A549 (cell line): ENCODE results near the gene ACBD6. TPM values are rescaled to one million over a fixed set of nuclear protein-coding genes. Genes with fewer than 3 reads are reported as not detected.

Source experiments
- ATAC-seq, 2 experiments: fragments of 200-7000 bp in 1 of 2; fragments of >200 bp in 1 of 2; cut with Nextera tagmentation in 1 of 2; cut with Tn5 transposase in 1 of 2; 3 replicates each; pipeline versions ENCODE4 v1.8.0 to v1.9.1; 2018 to 2020; ENCODE audit warnings: mild to moderate bottlenecking in 1 of 2, moderate library complexity in 1 of 2
- CTCF ChIA-PET: fragments of 300-600 bp; sonication (Branson Sonifier 250); formaldehyde crosslinking; extraction: SDS; loops from one replicate; lab custom pipeline; 2021; ENCODE audit warnings: antibody characterized with exemption, inconsistent platforms; lab: Yijun Ruan, JAX
- POLR2A ChIA-PET: fragments of 350-600 bp; formaldehyde crosslinking; extraction: SDS; loops from one replicate; lab custom pipeline; 2021; ENCODE audit warnings: antibody characterized with exemption, inconsistent platforms; lab: Yijun Ruan, JAX
- DNase-seq, 2 experiments: peaks; one replicate each; pipeline versions ENCODE4 v3.0.0 to v3.0.0-alpha.2; 2011 to 2016; ENCODE audit warnings: low read depth in 1 of 2, low spot score in 1 of 2
- FAIRE-seq: peaks from 2 replicates; lab custom pipeline; 2011; peaks lifted over from hg19 to GRCh38; lab: Jason Lieb, UNC
- H3K27ac ChIP-seq, 2 experiments: fragments of >200 bp; sonication (Bioruptor Twin); formaldehyde crosslinking; 3 replicates each; pipeline ENCODE4 v1.5.1; 2016 to 2017
- H3K4me1 ChIP-seq: fragments of >200 bp; sonication (Bioruptor Twin); formaldehyde crosslinking; 3 replicates; pipeline ENCODE4 v1.6.1; 2016
- H3K4me2 ChIP-seq: fragments of >200 bp; sonication (Bioruptor Twin); formaldehyde crosslinking; 3 replicates; pipeline ENCODE4 v1.6.1; 2016
- H3K4me3 ChIP-seq: fragments of >200 bp; sonication (Bioruptor Twin); formaldehyde crosslinking; 3 replicates; pipeline ENCODE4 v1.5.1; 2016
- H3K9me3 ChIP-seq: fragments of >200 bp; sonication (Bioruptor Twin); formaldehyde crosslinking; 3 replicates; pipeline ENCODE4 v1.6.1; 2016
- BHLHE40 ChIP-seq: IDR thresholded peaks from 2 replicates; pipeline ENCODE4 v1.6.1; 2012; ENCODE audit warnings: low read depth, low read length, inconsistent platforms
- CBX8 ChIP-seq: fragments of 200-600 bp; sonication (generic); IDR thresholded peaks from 2 replicates; pipeline ENCODE4 v1.6.1; 2016
- CHD4 ChIP-seq: fragments of 200-600 bp; sonication (generic); IDR thresholded peaks from 2 replicates; pipeline ENCODE4 v1.6.1; 2016; ENCODE audit warnings: antibody characterized with exemption, mild to moderate bottlenecking, borderline replicate concordance
- EHF ChIP-seq: fragments of 250-450 bp; sonication (Bioruptor Pico); IDR thresholded peaks from 2 replicates; pipeline ENCODE4 v1.5.0; 2020; ENCODE audit warnings: mild to moderate bottlenecking
- HDAC2 ChIP-seq: fragments of 200-600 bp; sonication (generic); IDR thresholded peaks from 2 replicates; pipeline ENCODE4 v1.6.1; 2016
- HOXA7 ChIP-seq: fragments of 250-450 bp; sonication (Bioruptor Pico); IDR thresholded peaks from 2 replicates; pipeline ENCODE4 v1.5.0; 2020; ENCODE audit warnings: mild to moderate bottlenecking, moderate library complexity
- HOXB13 ChIP-seq: fragments of 250-450 bp; sonication (Bioruptor Pico); IDR thresholded peaks from 2 replicates; pipeline ENCODE4 v1.5.0; 2020; ENCODE audit warnings: low read depth, mild to moderate bottlenecking, moderate library complexity
- JUN ChIP-seq, 2 experiments: fragments of >200 bp; sonication (Bioruptor Twin); formaldehyde crosslinking; IDR thresholded peaks; 2 replicates in 1 of 2; 3 replicates in 1 of 2; pipeline ENCODE4 v1.6.1; 2016 to 2017
- JUNB ChIP-seq: fragments of >200 bp; sonication (Bioruptor Twin); formaldehyde crosslinking; IDR thresholded peaks from 2 replicates; pipeline ENCODE4 v1.6.1; 2016
- MAFK ChIP-seq: fragments of 450-650 bp; IDR thresholded peaks from 2 replicates; pipeline ENCODE4 v1.6.1; 2014; ENCODE audit not compliant: partially characterized antibody
- MAZ ChIP-seq: fragments of 150-350 bp; IDR thresholded peaks from 2 replicates; pipeline ENCODE4 v1.6.1; 2014; ENCODE audit warnings: antibody characterized with exemption, low read depth, low read length, borderline replicate concordance
- PHF8 ChIP-seq: fragments of 200-600 bp; sonication (generic); IDR thresholded peaks from 2 replicates; pipeline ENCODE4 v1.6.1; 2016; ENCODE audit warnings: low read depth, mild to moderate bottlenecking, antibody characterized with exemption, moderate library complexity, borderline replicate concordance
- RCOR1 ChIP-seq: fragments of 150-350 bp; IDR thresholded peaks from 2 replicates; pipeline ENCODE4 v1.6.1; 2014; ENCODE audit warnings: antibody characterized with exemption, low read length, low read depth
- RFX5 ChIP-seq: fragments of 450-650 bp; IDR thresholded peaks from 2 replicates; pipeline ENCODE4 v1.7.1; 2014; ENCODE audit warnings: antibody characterized with exemption, mild to moderate bottlenecking, moderate library complexity
- RNF2 ChIP-seq: fragments of 200-600 bp; sonication (generic); IDR thresholded peaks from 2 replicates; pipeline ENCODE4 v1.6.1; 2016; ENCODE audit warnings: low read depth, mild to moderate bottlenecking, antibody characterized with exemption, moderate library complexity, borderline replicate concordance
- SMC3 ChIP-seq: fragments of >200 bp; sonication (Bioruptor Twin); formaldehyde crosslinking; IDR thresholded peaks from 3 replicates; pipeline ENCODE4 v1.6.1; 2018; ENCODE audit warnings: inconsistent platforms
- TP53 ChIP-seq: fragments of 250-450 bp; sonication (Bioruptor Pico); IDR thresholded peaks from 2 replicates; pipeline ENCODE4 v1.5.0; 2021; ENCODE audit warnings: mild to moderate bottlenecking, moderate library complexity
- ZNF302 ChIP-seq: fragments of 250-450 bp; sonication (Bioruptor Pico); IDR thresholded peaks from 2 replicates; pipeline ENCODE4 v1.9.0; 2021; ENCODE audit warnings: inconsistent platforms, mild to moderate bottlenecking, moderate library complexity
- ZSCAN20 ChIP-seq: fragments of 250-450 bp; sonication (Bioruptor Pico); IDR thresholded peaks from 2 replicates; pipeline ENCODE4 v1.8.0; 2022; ENCODE audit warnings: mild to moderate bottlenecking, moderate library complexity
- WGBS: methylation state at CpG from one replicate; pipeline ENCODE4 v1.1.6; 2017; ENCODE audit errors: missing lambda C conversion rate; 5-methylcytosine and 5-hydroxymethylcytosine counted together
- polyA plus RNA-seq, 4 experiments: library from polyadenylated mRNA; depleted of rRNA in 3 of 4; stranded (reverse); fragments of >200 nt; fragmentation: RNase III in 1 of 4; extraction: RNeasy Plus Mini Kit Qiagen cat#74134 plus additional on column Dnase treatment in 1 of 4; gene quantifications; 2 replicates in 3 of 4; 3 replicates in 1 of 4; pipeline ENCODE4 v1.2.3, GENCODE V29; 2011 to 2017
- TF ChIP-seq, protein P1 (sequence below): fragments of 250-450 bp; sonication (Bioruptor Pico); IDR thresholded peaks from 2 replicates; pipeline ENCODE4 v1.5.0; 2020; ENCODE audit warnings: low read depth, mild to moderate bottlenecking, moderate library complexity
- TF ChIP-seq, protein P2 (sequence below): fragments of >200 bp; sonication (Bioruptor Twin); formaldehyde crosslinking; IDR thresholded peaks from 3 replicates; pipeline ENCODE4 v1.6.1; 2016
- TF ChIP-seq, protein P3 (sequence below): fragments of >200 bp; sonication (Bioruptor Twin); formaldehyde crosslinking; IDR thresholded peaks from 2 replicates; pipeline ENCODE4 v1.6.1; 2016
- TF ChIP-seq, protein P4 (sequence below): IDR thresholded peaks from 2 replicates; pipeline ENCODE4 v1.6.1; 2012
- TF ChIP-seq, protein P5 (sequence below): fragments of >200 bp; sonication (Bioruptor Twin); formaldehyde crosslinking; IDR thresholded peaks from 3 replicates; pipeline ENCODE4 v1.5.1; 2016

Gene ACBD6
- polyA plus RNA-seq, 2 of the 4 experiments (the other 2 are of a cell fraction): 61.4 to 91.3 TPM

DNA sequence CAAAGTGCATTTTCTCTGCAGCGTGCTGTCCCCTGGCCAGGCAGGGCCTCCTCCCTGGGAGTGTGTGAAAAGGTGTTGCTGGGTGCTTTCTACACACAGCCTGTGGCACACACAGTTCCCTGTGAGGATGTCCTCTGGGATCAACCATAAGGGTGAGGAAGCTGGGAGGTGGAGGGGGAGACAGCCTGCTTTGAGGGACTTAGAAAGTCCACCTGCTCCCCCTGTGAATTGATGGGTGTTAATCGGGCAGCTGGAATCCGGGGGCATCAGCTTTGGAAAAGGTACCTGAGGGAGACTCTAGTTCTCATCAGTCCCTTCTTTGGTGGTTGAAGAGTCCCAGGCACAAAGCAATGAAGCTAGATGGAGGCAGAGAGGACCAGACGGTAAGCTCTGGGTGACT, 236.5 kb downstream of the ACBD6 start (continued):
- no peak for TF ChIP-seq RCOR1
- TF ChIP-seq TP53 (CRISPR knock-in tag): no peak
- no peak for TF ChIP-seq RNF2
- TF ChIP-seq JUNB: no peak
- TF ChIP-seq MAZ: no peak

DNA sequence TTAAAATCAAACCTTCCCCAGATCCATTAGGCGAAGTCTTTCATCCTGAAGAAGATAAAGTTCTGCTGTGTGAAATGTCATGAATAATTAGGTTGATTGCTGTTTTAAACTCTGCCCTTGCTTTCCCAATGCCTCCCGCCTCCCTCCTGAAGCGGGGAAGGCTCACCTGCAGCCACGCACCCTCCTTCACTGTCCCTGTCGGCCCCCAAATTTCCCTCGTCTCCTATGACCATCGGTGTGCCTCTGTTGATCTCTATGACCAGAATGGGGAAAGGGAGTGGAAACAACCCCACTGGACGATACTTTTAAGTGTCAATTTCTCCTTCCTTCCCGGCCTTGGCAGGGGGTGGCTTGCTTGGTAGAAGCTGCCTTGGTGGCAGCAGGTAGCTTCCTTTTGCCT, 237.2 kb downstream of the ACBD6 start:
- no peak for ATAC-seq
- ChIA-PET POLR2A (no interaction called here), CTCF (interaction anchor here (0.5 to 1.6 kb wide), 4 partner anchors 19 to 369 kb away, joined by 3 to 6 read pairs (median 3); no protein-coding TSS in a partner anchor)
- no peak for DNase-seq
- Histone ChIP-seq H3K4me2 (no peak overlapping the region), H3K4me3 (no peak overlapping the region), H3K27ac (no peak overlapping the region), H3K9me3 (no peaks in the 10 kb centered on the region)
- FAIRE-seq: no peak
- 92% methylated on average over 9 of the region's 9 CpGs for WGBS
- TF ChIP-seq, protein P1, sequence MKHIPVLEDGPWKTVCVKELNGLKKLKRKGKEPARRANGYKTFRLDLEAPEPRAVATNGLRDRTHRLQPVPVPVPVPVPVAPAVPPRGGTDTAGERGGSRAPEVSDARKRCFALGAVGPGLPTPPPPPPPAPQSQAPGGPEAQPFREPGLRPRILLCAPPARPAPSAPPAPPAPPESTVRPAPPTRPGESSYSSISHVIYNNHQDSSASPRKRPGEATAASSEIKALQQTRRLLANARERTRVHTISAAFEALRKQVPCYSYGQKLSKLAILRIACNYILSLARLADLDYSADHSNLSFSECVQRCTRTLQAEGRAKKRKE (CRISPR knock-in tag): no peak
- no peak for TF ChIP-seq ZSCAN20 (CRISPR knock-in tag)
- TF ChIP-seq PHF8: no peak
- TF ChIP-seq, protein P2, sequence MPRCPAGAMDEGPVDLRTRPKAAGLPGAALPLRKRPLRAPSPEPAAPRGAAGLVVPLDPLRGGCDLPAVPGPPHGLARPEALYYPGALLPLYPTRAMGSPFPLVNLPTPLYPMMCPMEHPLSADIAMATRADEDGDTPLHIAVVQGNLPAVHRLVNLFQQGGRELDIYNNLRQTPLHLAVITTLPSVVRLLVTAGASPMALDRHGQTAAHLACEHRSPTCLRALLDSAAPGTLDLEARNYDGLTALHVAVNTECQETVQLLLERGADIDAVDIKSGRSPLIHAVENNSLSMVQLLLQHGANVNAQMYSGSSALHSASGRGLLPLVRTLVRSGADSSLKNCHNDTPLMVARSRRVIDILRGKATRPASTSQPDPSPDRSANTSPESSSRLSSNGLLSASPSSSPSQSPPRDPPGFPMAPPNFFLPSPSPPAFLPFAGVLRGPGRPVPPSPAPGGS: no peak
- no peak for TF ChIP-seq SMC3
- no peak for TF ChIP-seq RFX5
- TF ChIP-seq EHF (CRISPR knock-in tag): no peak
- no peak for TF ChIP-seq JUN (IDR thresholded peaks at IDR 0.05)
- no peak for TF ChIP-seq MAFK
- TF ChIP-seq ZNF302 (CRISPR knock-in tag): no peak
- no peak for TF ChIP-seq BHLHE40
- TF ChIP-seq, protein P3, sequence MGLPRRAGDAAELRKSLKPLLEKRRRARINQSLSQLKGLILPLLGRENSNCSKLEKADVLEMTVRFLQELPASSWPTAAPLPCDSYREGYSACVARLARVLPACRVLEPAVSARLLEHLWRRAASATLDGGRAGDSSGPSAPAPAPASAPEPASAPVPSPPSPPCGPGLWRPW: no peak
- TF ChIP-seq, all 56 proteins: peak for 0
- H3K4me1 ChIP-seq: peaks cover 6% of the 10 kb centered on the region; the same call in 2 of the 3 replicates

DNA sequence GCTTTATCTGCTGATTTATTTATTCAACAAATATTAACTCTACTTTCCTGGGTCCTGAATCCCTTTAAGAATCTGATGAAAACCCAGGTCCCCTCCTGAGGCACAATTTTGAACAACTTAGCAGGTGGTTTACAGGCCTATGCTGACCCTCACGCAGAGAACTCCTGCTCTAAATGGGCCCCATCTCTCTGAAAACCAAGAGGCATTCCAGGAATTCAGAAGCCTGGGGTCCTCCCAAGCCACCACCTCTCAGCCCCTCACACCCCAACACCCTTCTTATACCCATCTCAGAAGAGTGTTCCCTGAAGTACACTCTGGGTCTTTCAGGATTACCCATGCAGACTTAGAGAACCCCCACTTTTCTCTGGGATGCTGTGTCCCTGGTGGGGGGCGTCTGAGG, 237.8 kb downstream of the ACBD6 start:
- no peak overlapping the region for H3K4me2 ChIP-seq
- CTCF ChIA-PET: no interaction called here
- H3K4me3 ChIP-seq: no peak overlapping the region
- no peak for TF ChIP-seq HOXB13
- TF ChIP-seq, protein P4, sequence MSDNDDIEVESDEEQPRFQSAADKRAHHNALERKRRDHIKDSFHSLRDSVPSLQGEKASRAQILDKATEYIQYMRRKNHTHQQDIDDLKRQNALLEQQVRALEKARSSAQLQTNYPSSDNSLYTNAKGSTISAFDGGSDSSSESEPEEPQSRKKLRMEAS: no peak
- TF ChIP-seq, protein P5, sequence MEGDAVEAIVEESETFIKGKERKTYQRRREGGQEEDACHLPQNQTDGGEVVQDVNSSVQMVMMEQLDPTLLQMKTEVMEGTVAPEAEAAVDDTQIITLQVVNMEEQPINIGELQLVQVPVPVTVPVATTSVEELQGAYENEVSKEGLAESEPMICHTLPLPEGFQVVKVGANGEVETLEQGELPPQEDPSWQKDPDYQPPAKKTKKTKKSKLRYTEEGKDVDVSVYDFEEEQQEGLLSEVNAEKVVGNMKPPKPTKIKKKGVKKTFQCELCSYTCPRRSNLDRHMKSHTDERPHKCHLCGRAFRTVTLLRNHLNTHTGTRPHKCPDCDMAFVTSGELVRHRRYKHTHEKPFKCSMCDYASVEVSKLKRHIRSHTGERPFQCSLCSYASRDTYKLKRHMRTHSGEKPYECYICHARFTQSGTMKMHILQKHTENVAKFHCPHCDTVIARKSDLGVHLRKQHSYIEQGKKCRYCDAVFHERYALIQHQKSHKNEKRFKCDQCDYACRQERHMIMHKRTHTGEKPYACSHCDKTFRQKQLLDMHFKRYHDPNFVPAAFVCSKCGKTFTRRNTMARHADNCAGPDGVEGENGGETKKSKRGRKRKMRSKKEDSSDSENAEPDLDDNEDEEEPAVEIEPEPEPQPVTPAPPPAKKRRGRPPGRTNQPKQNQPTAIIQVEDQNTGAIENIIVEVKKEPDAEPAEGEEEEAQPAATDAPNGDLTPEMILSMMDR: no peak
- TF ChIP-seq CBX8: no peak
- TF ChIP-seq RNF2: no peak
- no peak for TF ChIP-seq HDAC2
- TF ChIP-seq CHD4: no peak
- TF ChIP-seq HOXA7 (CRISPR knock-in tag): no peak
- TF ChIP-seq, protein P1 (CRISPR knock-in tag): no peak
- no peak for FAIRE-seq
- H3K4me1 ChIP-seq: no peaks in the 10 kb centered on the region
- 96% methylated on average over 2 of the region's 2 CpGs for WGBS
- no peak for ATAC-seq
- POLR2A ChIA-PET: no interaction called here
- no peak overlapping the region for H3K27ac ChIP-seq
- no peaks in the 10 kb centered on the region for H3K9me3 ChIP-seq
- no peak for DNase-seq
